SK-N-SH (cell line): Measurements from ENCODE around the gene TNFRSF11A. TPM values are rescaled to one million over a fixed set of nuclear protein-coding genes. Genes with fewer than 3 reads are reported as not detected.

Experiments used
- CTCF ChIA-PET: fragments of 300-600, 350-600 bp; formaldehyde crosslinking; extraction: SDS; loops from one replicate; lab custom pipeline; 2021; lab: Yijun Ruan, JAX
- POLR2A ChIA-PET: fragments of 350-600 bp; sonication (Branson Sonifier 250); formaldehyde crosslinking; extraction: SDS; loops from one replicate; lab custom pipeline; 2020; ENCODE audit warnings: antibody characterized with exemption, inconsistent platforms; lab: Yijun Ruan, JAX
- DNase-seq: peaks from one replicate; pipeline ENCODE4 v3.0.0; 2012
- H2AFZ ChIP-seq: fragments of 200-600 bp; sonication (generic); 2 replicates; pipeline ENCODE4 v1.8.1; 2016; ENCODE audit warnings: antibody characterized with exemption, mild to moderate bottlenecking, low read depth
- H3F3A ChIP-seq: fragments of 200-600 bp; sonication (generic); replicated peaks from 2 replicates; pipeline ENCODE3; 2016; ENCODE audit warnings: antibody characterized with exemption, mild to moderate bottlenecking; ENCODE audit not compliant: insufficient read depth
- H3K27ac ChIP-seq, 2 experiments: fragments of 200-500 bp in 1 of 2; fragments of 200-600 bp in 1 of 2; sonication (Bioruptor generic) in 1 of 2; sonication (generic), shearing (Covaris generic) in 1 of 2; 2 replicates each; pipeline versions ENCODE4 v1.5.1 to v1.6.1; 2014 to 2016; ENCODE audit warnings: low read depth in 2 of 2, inconsistent platforms in 1 of 2, low read length in 1 of 2, mild to moderate bottlenecking in 1 of 2, mixed read lengths in 1 of 2
- H3K27me3 ChIP-seq: fragments of 200-600 bp; sonication (generic), shearing (Covaris generic); 2 replicates; pipeline ENCODE4 v1.6.1; 2016; ENCODE audit warnings: mixed run types; ENCODE audit not compliant: insufficient read depth
- H3K36me3 ChIP-seq, 2 experiments: fragments of 200-500 bp in 1 of 2; fragments of 200-600 bp in 1 of 2; sonication (Bioruptor generic) in 1 of 2; sonication (generic) in 1 of 2; replicated peaks in 1 of 2; 2 replicates each; pipeline versions ENCODE3 to v1.5.1; 2014 to 2016; ENCODE audit warnings: low read length in 1 of 2, mild to moderate bottlenecking in 1 of 2; ENCODE audit not compliant: insufficient read depth in 2 of 2, control insufficient read depth in 1 of 2
- H3K4me1 ChIP-seq, 2 experiments: fragments of 200-500 bp in 1 of 2; fragments of 200-600 bp in 1 of 2; sonication (Bioruptor generic) in 1 of 2; sonication (generic), shearing (Covaris generic) in 1 of 2; 2 replicates each; pipeline versions ENCODE4 v1.5.1 to v1.6.1; 2014 to 2016; ENCODE audit warnings: low read depth in 1 of 2, low read length in 1 of 2, mixed run types in 1 of 2; ENCODE audit not compliant: insufficient read depth in 2 of 2, control insufficient read depth in 1 of 2
- H3K4me2 ChIP-seq: fragments of 200-600 bp; sonication (generic), shearing (Covaris generic); 2 replicates; pipeline ENCODE4 v1.6.1; 2017; ENCODE audit warnings: mixed run types
- H3K4me3 ChIP-seq, 2 experiments: fragments of 200-500 bp in 1 of 2; fragments of 200-600 bp in 1 of 2; sonication (Bioruptor generic) in 1 of 2; sonication (generic), shearing (Covaris generic) in 1 of 2; 2 replicates each; pipeline versions ENCODE4 v1.5.1 to v1.8.1; 2014 to 2016; ENCODE audit warnings: low read depth in 2 of 2, inconsistent platforms in 1 of 2, low read length in 1 of 2, mild to moderate bottlenecking in 1 of 2, mixed read lengths in 1 of 2, moderate library complexity in 1 of 2
- H3K79me2 ChIP-seq: fragments of 200-600 bp; sonication (generic); 2 replicates; pipeline ENCODE4 v1.8.1; 2017; ENCODE audit warnings: mild to moderate bottlenecking; ENCODE audit not compliant: insufficient read depth
- H3K9ac ChIP-seq: fragments of 200-600 bp; sonication (generic); 2 replicates; pipeline ENCODE4 v1.6.1; 2017; ENCODE audit warnings: mixed run types
- H3K9me2 ChIP-seq: fragments of 200-600 bp; sonication (generic); 2 replicates; pipeline ENCODE4 v1.6.1; 2017; ENCODE audit warnings: mixed run types
- H3K9me3 ChIP-seq: fragments of 200-600 bp; sonication (generic); 2 replicates; pipeline ENCODE4 v1.6.1; 2017; ENCODE audit warnings: mixed run types, mild to moderate bottlenecking, moderate library complexity
- H4K20me1 ChIP-seq: fragments of 200-600 bp; sonication (generic); 2 replicates; pipeline ENCODE4 v1.6.1; 2017; ENCODE audit warnings: mild to moderate bottlenecking, mixed run types; ENCODE audit not compliant: insufficient read depth
- ELF1 ChIP-seq: IDR thresholded peaks from 2 replicates; pipeline ENCODE4 v1.4.0; 2012
- EP300 ChIP-seq, 2 experiments: IDR thresholded peaks; 2 replicates each; pipeline versions ENCODE4 v1.4.0 to v1.6.1; 2012; ENCODE audit warnings: borderline replicate concordance in 1 of 2, low read depth in 1 of 2, low read length in 1 of 2
- FOXJ3 ChIP-seq: sonication (generic); formaldehyde crosslinking; IDR thresholded peaks from 2 replicates; pipeline ENCODE4 v1.5.1; 2020; ENCODE audit warnings: mild to moderate bottlenecking, missing genetic modification reagents
- GABPA ChIP-seq: IDR thresholded peaks from 2 replicates; pipeline ENCODE4 v1.4.0; 2012; ENCODE audit warnings: low read depth, mild to moderate bottlenecking
- MXI1 ChIP-seq: IDR thresholded peaks from 2 replicates; pipeline ENCODE4 v1.6.1; 2012; ENCODE audit warnings: mild to moderate bottlenecking, low read depth, low read length, improper control_type of control experiment
- NFIC ChIP-seq: IDR thresholded peaks from 2 replicates; pipeline ENCODE4 v1.4.0; 2012; ENCODE audit warnings: borderline replicate concordance
- NRF1 ChIP-seq: IDR thresholded peaks from 2 replicates; pipeline ENCODE4 v1.6.1; 2012; ENCODE audit warnings: low read depth, mild to moderate bottlenecking, low read length
- RCOR1 ChIP-seq: fragments of 150-350 bp; IDR thresholded peaks from 2 replicates; pipeline ENCODE4 v1.6.1; 2017; ENCODE audit warnings: antibody characterized with exemption, low read length
- REST ChIP-seq: IDR thresholded peaks from 2 replicates; pipeline ENCODE4 v1.6.1; 2012; ENCODE audit warnings: mild to moderate bottlenecking, low read depth, low read length, moderate library complexity
- RFX5 ChIP-seq: IDR thresholded peaks from 2 replicates; pipeline ENCODE4 v1.6.1; 2012; ENCODE audit warnings: mild to moderate bottlenecking, improper control_type of control experiment, low read length
- TCF12 ChIP-seq: IDR thresholded peaks from 2 replicates; pipeline ENCODE4 v1.4.0; 2012
- TEAD4 ChIP-seq: IDR thresholded peaks from 2 replicates; pipeline ENCODE4 v1.4.0; 2012; ENCODE audit warnings: mild to moderate bottlenecking, borderline replicate concordance; ENCODE audit not compliant: insufficient read depth
- WGBS: methylation state at CpG from one replicate; pipeline ENCODE4 v1.1.6; 2017; ENCODE audit warnings: low lambda C conversion rate; 5-methylcytosine and 5-hydroxymethylcytosine counted together
- polyA plus RNA-seq, 3 experiments: library from polyadenylated mRNA; depleted of rRNA; stranded (reverse); fragments of >200 nt; gene quantifications; 2 replicates each; pipeline ENCODE4 v1.2.3, GENCODE V29; 2012
- TF ChIP-seq, protein P1 (sequence below): IDR thresholded peaks from 2 replicates; pipeline ENCODE4 v1.4.0; 2012; ENCODE audit warnings: low read depth, borderline replicate concordance

TNFRSF11A gene
- polyA plus RNA-seq, 1 of the 3 experiments (the other 2 are of a cell fraction), result 5.1 TPM

- H3K9ac ChIP-seq, result no peak overlapping the region
- no peaks in the 10 kb centered on the region for H4K20me1 ChIP-seq
- H3K79me2 ChIP-seq, result no peaks in the 10 kb centered on the region
- TF ChIP-seq FOXJ3 (CRISPR knock-in tag) (no peak), NRF1 (no peak), RFX5 (no peak), TCF12 (no peak), NFIC (no peak), RCOR1 (no peak), GABPA (no peak), EP300 (IDR thresholded peaks at IDR 0.05; ENCODE audit: borderline replicate concordance in 1 of 2, low read depth in 1 of 2, low read length in 1 of 2) (no peak), MXI1 (no peak), REST (no peak)
- no peak overlapping the region for H3K27ac ChIP-seq
- no peak for DNase-seq
- H3K9me2 ChIP-seq, result no peaks in the 10 kb centered on the region
- POLR2A ChIA-PET, result no interaction called here
- H3K27me3 ChIP-seq, result no peaks in the 10 kb centered on the region
- no peaks in the 10 kb centered on the region for H3K36me3 ChIP-seq
- 55% methylated on average over 2 of the region's 2 CpGs for WGBS
- H3K4me3 ChIP-seq, result no peak overlapping the region
- CTCF ChIA-PET, result interaction anchor here (1.1 kb wide), 1 partner anchor 20 kb away, joined by 3 read pairs; no protein-coding TSS in a partner anchor
- no peak overlapping the region for H2AFZ ChIP-seq
- no peak overlapping the region for H3K4me2 ChIP-seq
- H3K4me1 ChIP-seq, result no peaks in the 10 kb centered on the region
- no peaks in the 10 kb centered on the region for H3F3A ChIP-seq
- H3K9me3 ChIP-seq, result no peaks in the 10 kb centered on the region
Observed at GRCh38 chr18:62360805-62361204, 35.7 kb downstream of the TNFRSF11A start.

DNA sequence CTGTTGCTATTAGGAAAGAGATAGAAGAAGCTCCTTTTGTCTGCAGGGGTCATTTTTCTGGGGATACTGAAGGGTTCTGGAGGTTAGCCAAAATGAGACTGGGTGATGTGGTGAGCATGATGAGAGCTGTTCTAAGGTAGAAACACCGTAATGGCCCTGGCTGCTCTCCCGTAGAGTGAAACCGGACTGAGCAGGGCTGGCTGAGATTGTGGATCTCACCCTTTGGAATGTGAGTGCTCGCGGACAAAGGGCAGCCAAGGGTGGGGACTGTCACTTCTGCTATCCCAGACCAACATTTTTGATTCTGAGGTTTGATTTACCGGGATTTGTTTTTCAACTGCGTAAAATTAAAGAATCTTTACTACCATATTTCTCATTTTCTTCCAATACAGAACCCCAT, 36.2 kb downstream of the TNFRSF11A start:
- Histone ChIP-seq H3K9me3 (no peaks in the 10 kb centered on the region), H3K36me3 (no peaks in the 10 kb centered on the region), H3K27ac (no peak overlapping the region), H3K4me3 (no peak overlapping the region), H3K9ac (no peak overlapping the region), H3K4me2 (no peak overlapping the region), H3K4me1 (no peaks in the 10 kb centered on the region), H3K27me3 (no peaks in the 10 kb centered on the region), H2AFZ (no peak overlapping the region), H3F3A (no peaks in the 10 kb centered on the region), H3K79me2 (no peaks in the 10 kb centered on the region), H4K20me1 (no peaks in the 10 kb centered on the region), H3K9me2 (no peaks in the 10 kb centered on the region)
- no peak for TF ChIP-seq TEAD4
- no peak for TF ChIP-seq ELF1
- TF ChIP-seq, protein P1, sequence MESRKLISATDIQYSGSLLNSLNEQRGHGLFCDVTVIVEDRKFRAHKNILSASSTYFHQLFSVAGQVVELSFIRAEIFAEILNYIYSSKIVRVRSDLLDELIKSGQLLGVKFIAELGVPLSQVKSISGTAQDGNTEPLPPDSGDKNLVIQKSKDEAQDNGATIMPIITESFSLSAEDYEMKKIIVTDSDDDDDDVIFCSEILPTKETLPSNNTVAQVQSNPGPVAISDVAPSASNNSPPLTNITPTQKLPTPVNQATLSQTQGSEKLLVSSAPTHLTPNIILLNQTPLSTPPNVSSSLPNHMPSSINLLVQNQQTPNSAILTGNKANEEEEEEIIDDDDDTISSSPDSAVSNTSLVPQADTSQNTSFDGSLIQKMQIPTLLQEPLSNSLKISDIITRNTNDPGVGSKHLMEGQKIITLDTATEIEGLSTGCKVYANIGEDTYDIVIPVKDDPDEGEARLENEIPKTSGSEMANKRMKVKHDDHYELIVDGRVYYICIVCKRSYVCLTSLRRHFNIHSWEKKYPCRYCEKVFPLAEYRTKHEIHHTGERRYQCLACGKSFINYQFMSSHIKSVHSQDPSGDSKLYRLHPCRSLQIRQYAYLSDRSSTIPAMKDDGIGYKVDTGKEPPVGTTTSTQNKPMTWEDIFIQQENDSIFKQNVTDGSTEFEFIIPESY, result no peak
- DNase-seq, result no peak
- CTCF ChIA-PET, result interaction anchor here (1.1 kb wide), 1 partner anchor 20 kb away, joined by 3 read pairs; no protein-coding TSS in a partner anchor
- 89% methylated on average over 7 of the region's 7 CpGs for WGBS
- POLR2A ChIA-PET, result no interaction called here
